ENCODE data around the gene BPIFB1. TPM values are rescaled to one million over a fixed set of nuclear protein-coding genes. Genes with fewer than 3 reads are reported as not detected.

Gene BPIFB1
- polyA plus RNA-seq, 1 donor (not counting 4 experiments of a cell fraction or from before 2014, with no cell fraction given): not detected

DNA sequence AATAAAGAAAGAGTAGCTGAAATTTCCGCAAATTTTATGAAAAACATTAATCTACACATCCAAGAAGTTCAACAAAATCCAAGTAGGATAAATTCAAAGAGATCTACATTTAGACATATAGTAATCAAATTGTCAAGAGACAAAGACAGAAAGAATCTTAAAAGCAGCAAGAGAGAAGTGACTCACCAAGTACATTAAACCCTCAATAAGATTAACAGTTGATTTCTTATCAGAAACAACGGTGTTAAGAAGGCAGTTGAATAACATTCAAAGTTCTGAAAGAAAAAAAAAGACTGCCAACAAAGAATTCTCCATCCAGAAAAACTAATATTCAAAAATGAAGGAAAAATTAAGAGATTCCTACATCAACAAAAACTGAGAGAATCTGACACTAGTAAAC is 28.0 kb upstream of the BPIFB1 start:
- no peaks in the 10 kb centered on the region for H3K36me3 ChIP-seq (ENCODE audit: control insufficient read depth in 2 of 2, extremely low read depth in 1 of 2, insufficient read depth in 2 of 2, low read length in 2 of 2)
- no peak overlapping the region for H2AFZ ChIP-seq (ENCODE audit: control insufficient read depth, low read length)
- no peaks in the 10 kb centered on the region for H3K27me3 ChIP-seq (ENCODE audit: control insufficient read depth, extremely low read depth, insufficient read depth, low read length)
- H3K9ac ChIP-seq (ENCODE audit: control insufficient read depth, extremely low read depth, insufficient read depth, low read length): no peak overlapping the region
- H3K4me3 ChIP-seq (ENCODE audit: control insufficient read depth in 2 of 3, extremely low read depth in 1 of 3, insufficient read depth in 2 of 3, low read depth in 1 of 3, low read length in 3 of 3): no peak overlapping the region
- H3K9me3 ChIP-seq (ENCODE audit: control insufficient read depth, low read depth, low read length): no peaks in the 10 kb centered on the region
- H3K79me2 ChIP-seq (ENCODE audit: control insufficient read depth, insufficient read depth, low read length): no peaks in the 10 kb centered on the region
- no peaks in the 10 kb centered on the region for H3K4me1 ChIP-seq (ENCODE audit: control insufficient read depth, extremely low read depth, insufficient read depth, low read length)
- no peak for FAIRE-seq
- no peaks in the 10 kb centered on the region for H4K20me1 ChIP-seq (ENCODE audit: control insufficient read depth, extremely low read depth, insufficient read depth, low read length)
- dilution Hi-C loops (cut with MboI; ENCODE audit: extremely low pct_ligation_motif_present, low sequenced_read_pairs): no loop called here
- no peaks in the 10 kb centered on the region for H3K9me1 ChIP-seq (ENCODE audit: control insufficient read depth, extremely low read depth, insufficient read depth, low read length)
- TF ChIP-seq EZH2 (IDR thresholded peaks at IDR 0.05; ENCODE audit: low read length): no peak
- DNase-seq (ENCODE audit: low read depth, low spot score): no peak
- no peak overlapping the region for H3K27ac ChIP-seq (ENCODE audit: control insufficient read depth, insufficient read depth, low read length)
- H3K4me2 ChIP-seq (ENCODE audit: control insufficient read depth, extremely low read depth, insufficient read depth, low read depth, low read length): no peak overlapping the region

- H3K4me3 ChIP-seq (ENCODE audit: control insufficient read depth in 2 of 3, extremely low read depth in 1 of 3, insufficient read depth in 2 of 3, low read depth in 1 of 3, low read length in 3 of 3): no peak overlapping the region
- H3K27me3 ChIP-seq (ENCODE audit: control insufficient read depth, extremely low read depth, insufficient read depth, low read length): peaks cover 4% of the 10 kb centered on the region
- no peak overlapping the region for H3K9ac ChIP-seq (ENCODE audit: control insufficient read depth, extremely low read depth, insufficient read depth, low read length)
- FAIRE-seq (no peak), DNase-seq (ENCODE audit: low read depth, low spot score) (no peak)
- H4K20me1 ChIP-seq (ENCODE audit: control insufficient read depth, extremely low read depth, insufficient read depth, low read length): no peaks in the 10 kb centered on the region
- no peaks in the 10 kb centered on the region for H3K9me3 ChIP-seq (ENCODE audit: control insufficient read depth, low read depth, low read length)
- no peaks in the 10 kb centered on the region for H3K36me3 ChIP-seq (ENCODE audit: control insufficient read depth in 2 of 2, extremely low read depth in 1 of 2, insufficient read depth in 2 of 2, low read length in 2 of 2)
- H3K9me1 ChIP-seq (ENCODE audit: control insufficient read depth, extremely low read depth, insufficient read depth, low read length): no peaks in the 10 kb centered on the region
- no peaks in the 10 kb centered on the region for H3K79me2 ChIP-seq (ENCODE audit: control insufficient read depth, insufficient read depth, low read length)
- H3K4me2 ChIP-seq (ENCODE audit: control insufficient read depth, extremely low read depth, insufficient read depth, low read depth, low read length): no peak overlapping the region
- H3K4me1 ChIP-seq (ENCODE audit: control insufficient read depth, extremely low read depth, insufficient read depth, low read length): no peaks in the 10 kb centered on the region
- no peak overlapping the region for H2AFZ ChIP-seq (ENCODE audit: control insufficient read depth, low read length)
- no peak overlapping the region for H3K27ac ChIP-seq (ENCODE audit: control insufficient read depth, insufficient read depth, low read length)
- dilution Hi-C loops (cut with MboI; ENCODE audit: extremely low pct_ligation_motif_present, low sequenced_read_pairs): no loop called here
- TF ChIP-seq EZH2 (IDR thresholded peaks at IDR 0.05; ENCODE audit: low read length): no peak
- TF ChIP-seq, protein P1, sequence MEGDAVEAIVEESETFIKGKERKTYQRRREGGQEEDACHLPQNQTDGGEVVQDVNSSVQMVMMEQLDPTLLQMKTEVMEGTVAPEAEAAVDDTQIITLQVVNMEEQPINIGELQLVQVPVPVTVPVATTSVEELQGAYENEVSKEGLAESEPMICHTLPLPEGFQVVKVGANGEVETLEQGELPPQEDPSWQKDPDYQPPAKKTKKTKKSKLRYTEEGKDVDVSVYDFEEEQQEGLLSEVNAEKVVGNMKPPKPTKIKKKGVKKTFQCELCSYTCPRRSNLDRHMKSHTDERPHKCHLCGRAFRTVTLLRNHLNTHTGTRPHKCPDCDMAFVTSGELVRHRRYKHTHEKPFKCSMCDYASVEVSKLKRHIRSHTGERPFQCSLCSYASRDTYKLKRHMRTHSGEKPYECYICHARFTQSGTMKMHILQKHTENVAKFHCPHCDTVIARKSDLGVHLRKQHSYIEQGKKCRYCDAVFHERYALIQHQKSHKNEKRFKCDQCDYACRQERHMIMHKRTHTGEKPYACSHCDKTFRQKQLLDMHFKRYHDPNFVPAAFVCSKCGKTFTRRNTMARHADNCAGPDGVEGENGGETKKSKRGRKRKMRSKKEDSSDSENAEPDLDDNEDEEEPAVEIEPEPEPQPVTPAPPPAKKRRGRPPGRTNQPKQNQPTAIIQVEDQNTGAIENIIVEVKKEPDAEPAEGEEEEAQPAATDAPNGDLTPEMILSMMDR (optimal IDR thresholded peaks at IDR 0.05 in 1 of 3, IDR thresholded peaks at IDR 0.05 in 1 of 3, conservative IDR thresholded peaks at IDR 0.05 in 1 of 3; ENCODE audit: extremely low read depth in 1 of 3, insufficient read depth in 2 of 3, low read length in 3 of 3): no peak
Measured at GRCh38 chr20:33257237-33257636, 25.8 kb upstream of the BPIFB1 start.

- Histone ChIP-seq H3K4me2 (ENCODE audit: control insufficient read depth, extremely low read depth, insufficient read depth, low read depth, low read length) (no peak overlapping the region), H3K36me3 (ENCODE audit: control insufficient read depth in 2 of 2, extremely low read depth in 1 of 2, insufficient read depth in 2 of 2, low read length in 2 of 2) (no peaks in the 10 kb centered on the region), H2AFZ (ENCODE audit: control insufficient read depth, low read length) (no peak overlapping the region), H3K9me1 (ENCODE audit: control insufficient read depth, extremely low read depth, insufficient read depth, low read length) (no peaks in the 10 kb centered on the region), H3K27ac (ENCODE audit: control insufficient read depth, insufficient read depth, low read length) (no peak overlapping the region), H3K4me3 (ENCODE audit: control insufficient read depth in 2 of 3, extremely low read depth in 1 of 3, insufficient read depth in 2 of 3, low read depth in 1 of 3, low read length in 3 of 3) (no peak overlapping the region), H4K20me1 (ENCODE audit: control insufficient read depth, extremely low read depth, insufficient read depth, low read length) (no peaks in the 10 kb centered on the region), H3K4me1 (ENCODE audit: control insufficient read depth, extremely low read depth, insufficient read depth, low read length) (no peaks in the 10 kb centered on the region), H3K9me3 (ENCODE audit: control insufficient read depth, low read depth, low read length) (no peaks in the 10 kb centered on the region), H3K27me3 (ENCODE audit: control insufficient read depth, extremely low read depth, insufficient read depth, low read length) (peaks cover 4% of the 10 kb centered on the region), H3K79me2 (ENCODE audit: control insufficient read depth, insufficient read depth, low read length) (no peaks in the 10 kb centered on the region), H3K9ac (ENCODE audit: control insufficient read depth, extremely low read depth, insufficient read depth, low read length) (no peak overlapping the region)
- dilution Hi-C loops (cut with MboI; ENCODE audit: extremely low pct_ligation_motif_present, low sequenced_read_pairs): no loop called here
- no peak for FAIRE-seq
- no peak for DNase-seq (ENCODE audit: low read depth, low spot score)
- TF ChIP-seq, protein P1 (optimal IDR thresholded peaks at IDR 0.05 in 1 of 3, IDR thresholded peaks at IDR 0.05 in 1 of 3, conservative IDR thresholded peaks at IDR 0.05 in 1 of 3; ENCODE audit: extremely low read depth in 1 of 3, insufficient read depth in 2 of 3, low read length in 3 of 3): no peak
- TF ChIP-seq EZH2 (IDR thresholded peaks at IDR 0.05; ENCODE audit: low read length): no peak
Measured at GRCh38 chr20:33259371-33259770, 23.6 kb upstream of the BPIFB1 start.
